Astrocyte of the spinal cord (primary cell): ENCODE measurements around the gene LDLRAD3.

Experiments
- DNase-seq: peaks from one replicate; pipeline ENCODE4 v3.0.0; 2011; ENCODE audit warnings: low read depth, low spot score
- H3K4me3 ChIP-seq: 2 replicates; pipeline ENCODE4 v1.5.1; 2011; ENCODE audit warnings: low read depth, mild to moderate bottlenecking, low read length, moderate library complexity
- in situ Hi-C: cut with HindIII; loops from 2 replicates; pipeline ENCODE4 v1.10.0; 2017; ENCODE audit warnings: low sequenced_read_pairs
- TF ChIP-seq, protein P1 (sequence below): IDR thresholded peaks from 2 replicates; pipeline ENCODE4 v1.5.1; 2012; ENCODE audit warnings: low read depth, mild to moderate bottlenecking, low read length, inconsistent platforms

The LDLRAD3 gene

DNA sequence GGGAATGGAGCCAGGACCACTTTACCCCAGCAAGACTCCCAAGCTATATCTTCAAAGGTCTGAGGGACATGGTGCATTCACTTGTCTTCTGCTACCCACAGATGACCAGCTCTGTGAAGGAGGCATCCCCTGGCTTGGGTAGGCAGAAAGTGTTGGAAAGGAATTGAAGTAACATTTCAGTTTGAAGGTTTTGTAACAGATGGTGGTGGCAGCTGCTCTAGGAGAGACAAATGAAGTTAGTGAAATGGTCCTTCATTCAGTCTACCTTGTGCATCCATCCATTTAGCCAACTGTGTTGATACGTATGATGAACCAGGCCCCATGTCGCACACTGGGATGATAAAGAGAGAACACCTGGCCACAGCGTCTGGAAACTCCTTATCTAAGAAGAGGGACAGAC, 204.8 kb downstream of the LDLRAD3 start:
- in situ Hi-C loops: no loop called here

GRCh38 chr11:36149538-36150242, 205.8 kb downstream of the LDLRAD3 start:
- H3K4me3 ChIP-seq: no peak overlapping the region
- in situ Hi-C loops: no loop called here
- DNase-seq: peak; percentile 99
- TF ChIP-seq, protein P1, sequence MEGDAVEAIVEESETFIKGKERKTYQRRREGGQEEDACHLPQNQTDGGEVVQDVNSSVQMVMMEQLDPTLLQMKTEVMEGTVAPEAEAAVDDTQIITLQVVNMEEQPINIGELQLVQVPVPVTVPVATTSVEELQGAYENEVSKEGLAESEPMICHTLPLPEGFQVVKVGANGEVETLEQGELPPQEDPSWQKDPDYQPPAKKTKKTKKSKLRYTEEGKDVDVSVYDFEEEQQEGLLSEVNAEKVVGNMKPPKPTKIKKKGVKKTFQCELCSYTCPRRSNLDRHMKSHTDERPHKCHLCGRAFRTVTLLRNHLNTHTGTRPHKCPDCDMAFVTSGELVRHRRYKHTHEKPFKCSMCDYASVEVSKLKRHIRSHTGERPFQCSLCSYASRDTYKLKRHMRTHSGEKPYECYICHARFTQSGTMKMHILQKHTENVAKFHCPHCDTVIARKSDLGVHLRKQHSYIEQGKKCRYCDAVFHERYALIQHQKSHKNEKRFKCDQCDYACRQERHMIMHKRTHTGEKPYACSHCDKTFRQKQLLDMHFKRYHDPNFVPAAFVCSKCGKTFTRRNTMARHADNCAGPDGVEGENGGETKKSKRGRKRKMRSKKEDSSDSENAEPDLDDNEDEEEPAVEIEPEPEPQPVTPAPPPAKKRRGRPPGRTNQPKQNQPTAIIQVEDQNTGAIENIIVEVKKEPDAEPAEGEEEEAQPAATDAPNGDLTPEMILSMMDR: peak; percentile 59

More for the DNA sequence above, 204.8 kb downstream of the LDLRAD3 start:
- DNase-seq: no peak
- no peak overlapping the region for H3K4me3 ChIP-seq
- TF ChIP-seq, protein P1: no peak

- in situ Hi-C loops: no loop called here
- TF ChIP-seq, protein P1: no peak
- DNase-seq: peak; percentile 36
- no peak overlapping the region for H3K4me3 ChIP-seq
These were observed 207.1 kb downstream of the LDLRAD3 start for GRCh38 chr11:36150986-36151385.

DNA sequence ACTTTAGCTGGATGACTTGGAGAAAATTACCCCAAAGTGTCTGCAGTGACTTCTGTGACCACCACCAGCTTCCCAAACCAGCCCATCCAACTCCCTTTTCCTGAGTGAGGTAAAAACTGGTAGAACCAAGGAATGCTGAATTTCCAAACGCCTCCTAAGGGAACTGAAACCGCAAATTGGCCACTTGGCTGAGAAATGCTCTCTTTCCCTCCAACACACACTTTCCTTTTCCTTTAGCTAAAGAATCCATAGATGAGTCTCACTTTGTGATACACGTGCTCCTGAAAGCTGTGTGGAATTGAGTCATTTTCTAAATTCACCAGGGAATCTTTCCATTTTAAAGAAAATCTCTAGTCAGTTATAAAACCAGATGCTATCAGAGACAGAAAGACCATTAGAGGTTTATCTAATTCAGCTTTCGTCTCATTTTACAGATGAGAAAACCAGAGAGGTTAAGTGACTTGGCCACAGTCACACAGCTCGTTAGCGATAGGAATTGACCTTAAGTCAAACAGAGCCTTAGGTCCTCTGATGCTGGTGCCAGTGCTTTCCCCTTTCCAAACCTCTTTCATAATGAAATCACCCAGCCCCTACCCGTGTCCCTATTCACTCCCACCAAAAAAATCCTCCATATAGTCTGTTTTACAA, 208.2 kb downstream of the LDLRAD3 start:
- no peak for DNase-seq
- in situ Hi-C loops: no loop called here
- no peak overlapping the region for H3K4me3 ChIP-seq
- TF ChIP-seq, protein P1: no peak

DNA sequence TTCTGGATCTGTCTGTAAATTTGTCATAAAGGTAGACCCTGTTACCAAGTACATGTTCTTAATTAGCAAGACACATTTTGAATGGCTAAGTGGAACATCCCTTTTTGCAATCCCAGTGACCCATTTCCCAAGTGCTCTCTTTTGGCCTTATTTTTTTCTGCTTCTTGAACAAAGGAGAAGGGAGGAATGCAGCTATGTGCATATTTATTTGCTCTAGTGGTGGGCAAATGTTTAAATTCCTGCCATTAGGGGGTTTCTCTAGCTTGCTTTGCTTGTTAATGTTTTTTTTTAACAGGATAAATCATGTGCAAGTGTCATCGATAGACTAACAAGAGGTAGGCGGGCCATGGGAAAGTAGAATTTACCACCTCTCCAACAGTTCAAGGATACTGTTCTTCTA, 209.7 kb downstream of the LDLRAD3 start:
- H3K4me3 ChIP-seq: no peak overlapping the region
- in situ Hi-C loops: no loop called here
- TF ChIP-seq, protein P1: no peak
- no peak for DNase-seq

DNA sequence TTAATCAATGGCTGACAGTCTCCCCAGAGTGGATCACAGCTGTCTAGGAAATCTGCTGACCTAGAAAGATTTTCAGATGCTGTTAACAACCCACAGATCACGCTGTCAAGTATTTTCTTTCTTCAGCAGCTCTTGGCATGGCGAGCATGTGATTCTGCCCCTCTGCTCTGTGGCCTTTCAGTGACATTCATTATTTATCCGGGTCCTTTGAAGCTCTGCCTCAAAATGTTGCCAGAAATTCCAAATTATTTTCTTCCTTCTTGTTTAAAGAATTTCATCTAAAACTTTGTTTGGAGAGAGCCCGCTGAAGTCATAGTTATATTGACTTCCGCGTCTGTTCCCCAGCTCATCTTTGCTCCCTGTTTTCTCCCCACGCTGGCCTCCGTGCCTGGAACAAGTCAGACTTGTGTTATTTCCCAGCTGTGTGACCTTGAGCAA, 211.3 kb downstream of the LDLRAD3 start:
- no peak overlapping the region for H3K4me3 ChIP-seq
- TF ChIP-seq, protein P1: no peak
- in situ Hi-C loops: no loop called here
- DNase-seq: no peak
